HG03378 (cell line): Measurements from ENCODE around the gene IRF4.

ENCODE experiments used
- ATAC-seq: cut with Tn5 transposase; IDR thresholded peaks from one replicate; pipeline ENCODE4 v1.9.1; 2021; ENCODE audit warnings: mild to moderate bottlenecking, moderate library complexity; ENCODE audit not compliant: unreplicated experiment

Gene IRF4

GRCh38 chr6:391559-392440, at the start of gene IRF4:
Gene IRF4, plus strand, starts transcription at chr6:391752. Its CDS starts 1,401 bp downstream, at chr6:393153.
- peak; percentile 36 for ATAC-seq

- ATAC-seq: peak; percentile 53
These were observed 49.4 kb upstream of the IRF4 start for GRCh38 chr6:341914-342831.

GRCh38 chr6:342832-343179, 48.7 kb upstream of the IRF4 start:
- ATAC-seq: no peak

GRCh38 chr6:343226-343935, 48.2 kb upstream of the IRF4 start:
- ATAC-seq: no peak

- no peak for ATAC-seq
These were observed 47.4 kb upstream of the IRF4 start for GRCh38 chr6:343960-344815.

GRCh38 chr6:344816-345340, 46.7 kb upstream of the IRF4 start:
- no peak for ATAC-seq

GRCh38 chr6:345747-346385, 45.7 kb upstream of the IRF4 start:
- ATAC-seq: no peak

GRCh38 chr6:346386-347030, 45.0 kb upstream of the IRF4 start:
- peak; percentile 10 for ATAC-seq

GRCh38 chr6:347232-347631, 44.3 kb upstream of the IRF4 start:
- peak; percentile 80 for ATAC-seq

- no peak for ATAC-seq
These were observed 43.3 kb upstream of the IRF4 start for GRCh38 chr6:347951-348859.

GRCh38 chr6:348860-349396, 42.6 kb upstream of the IRF4 start:
- ATAC-seq: no peak

- no peak for ATAC-seq
These were observed 42.0 kb upstream of the IRF4 start for GRCh38 chr6:349491-349921.

GRCh38 chr6:350371-350770, 41.2 kb upstream of the IRF4 start:
- ATAC-seq: no peak

- ATAC-seq: no peak
These were observed 40.3 kb upstream of the IRF4 start for GRCh38 chr6:351011-351866.

GRCh38 chr6:351867-352289, 39.7 kb upstream of the IRF4 start:
- no peak for ATAC-seq

- ATAC-seq: no peak
These were observed 39.1 kb upstream of the IRF4 start for GRCh38 chr6:352474-352873.
